Panc1 (cell line): ENCODE data around the gene RHBDF2. TPM values are rescaled to one million over a fixed set of nuclear protein-coding genes. Genes with fewer than 3 reads are reported as not detected.

Experiments used
- ATAC-seq: fragments of 200-7000 bp; cut with Tn5 transposase; 2 replicates; pipeline ENCODE4 v1.9.1; 2020; ENCODE audit warnings: mild to moderate bottlenecking, moderate library complexity
- BruUV-seq: library from RNA; stranded (reverse); fragments of 400-500 nt; replicated peaks from 2 replicates; lab custom pipeline; 2021; lab: Mats Ljungman, UMichigan
- CTCF ChIA-PET: fragments of 300-600 bp; sonication (Branson Sonifier 250); formaldehyde crosslinking; loops from one replicate; lab custom pipeline; 2022; ENCODE audit warnings: antibody characterized with exemption; lab: Charles Lee
- POLR2A ChIA-PET: fragments of 300-600 bp; sonication (Branson Sonifier 250); formaldehyde crosslinking; loops from one replicate; lab custom pipeline; 2022; ENCODE audit warnings: antibody characterized with exemption; lab: Charles Lee
- DNase-seq: peaks from one replicate; pipeline ENCODE4 v3.0.0-alpha.2; 2010; ENCODE audit warnings: low read depth, low spot score
- H3K27ac ChIP-seq: 2 replicates; pipeline ENCODE4 v1.5.1; 2011; ENCODE audit warnings: mild to moderate bottlenecking, low read length, inconsistent platforms
- H3K27me3 ChIP-seq: fragments of 200-500 bp; sonication (Bioruptor generic); 2 replicates; pipeline ENCODE4 v1.6.0; 2014; ENCODE audit warnings: low read length, inconsistent platforms; ENCODE audit not compliant: control insufficient read depth, insufficient read depth
- H3K36me3 ChIP-seq: fragments of 200-500 bp; sonication (Bioruptor generic); 2 replicates; pipeline ENCODE4 v1.5.1; 2014; ENCODE audit warnings: inconsistent platforms, mild to moderate bottlenecking, low read length, moderate library complexity; ENCODE audit not compliant: control insufficient read depth, insufficient read depth
- H3K4me1 ChIP-seq: 2 replicates; pipeline ENCODE4 v1.5.1; 2011; ENCODE audit warnings: inconsistent platforms, mild to moderate bottlenecking, low read length, moderate library complexity; ENCODE audit not compliant: control insufficient read depth, insufficient read depth
- H3K4me3 ChIP-seq, 2 experiments: 2 replicates each; pipeline ENCODE4 v1.5.1; 2011 to 2012; ENCODE audit warnings: low read depth in 2 of 2, low read length in 2 of 2, mild to moderate bottlenecking in 2 of 2, inconsistent platforms in 1 of 2, moderate library complexity in 1 of 2
- H3K9me3 ChIP-seq: fragments of 200-500 bp; sonication (Bioruptor generic); 2 replicates; pipeline ENCODE4 v1.5.1; 2014; ENCODE audit warnings: low read depth, mild to moderate bottlenecking, inconsistent platforms, low read length, moderate library complexity; ENCODE audit not compliant: control insufficient read depth, insufficient read depth
- CTCF ChIP-seq: fragments of 450-650 bp; IDR thresholded peaks from 2 replicates; pipeline ENCODE4 v1.5.1; 2017; ENCODE audit warnings: mild to moderate bottlenecking
- POLR2AphosphoS5 ChIP-seq: IDR thresholded peaks from 2 replicates; pipeline ENCODE4 v1.6.1; 2012; ENCODE audit warnings: mild to moderate bottlenecking, low read depth, low read length, moderate library complexity
- REST ChIP-seq, 2 experiments: IDR thresholded peaks; 2 replicates each; pipeline ENCODE4 v1.6.1; 2011 to 2012; ENCODE audit warnings: low read depth in 2 of 2, control low read depth in 1 of 2, low read length in 1 of 2, mild to moderate bottlenecking in 1 of 2, moderate library complexity in 1 of 2; ENCODE audit not compliant: insufficient read depth in 1 of 2
- SIN3A ChIP-seq: IDR thresholded peaks from 2 replicates; pipeline ENCODE4 v1.6.1; 2012; ENCODE audit warnings: low read depth, mild to moderate bottlenecking, low read length, moderate library complexity, borderline replicate concordance; ENCODE audit not compliant: insufficient read depth
- TCF7L2 ChIP-seq: IDR thresholded peaks from 2 replicates; pipeline ENCODE4 v1.6.1; 2011; ENCODE audit warnings: mild to moderate bottlenecking, low read depth, low read length, inconsistent platforms
- in situ Hi-C: cut with HindIII; loops from 2 replicates; pipeline ENCODE4 v1.10.0; 2016; ENCODE audit warnings: low sequenced_read_pairs, low pct_unique_long_range_greater_than_20kb
- intact Hi-C: fragments of 100-400 bp; cut with micrococcal nuclease; formaldehyde crosslinking; loops from one replicate; pipeline ENCODE4 v1.10.0; 2022; ENCODE audit not compliant: unreplicated experiment
- total RNA-seq: library from RNA; stranded (reverse); gene quantifications from one replicate; pipeline ENCODE4 v1.2.1, GENCODE V29; 2021; ENCODE audit not compliant: unreplicated experiment

The RHBDF2 gene
- total RNA-seq, 1 experiment from 2014 or later: 67.8 TPM

- CTCF ChIA-PET: interaction anchor here (0.6 kb wide), 1 partner anchor 264 kb away, joined by 3 read pairs; no protein-coding TSS in a partner anchor
- TF ChIP-seq CTCF (no peak), SIN3A (no peak), TCF7L2 (no peak), REST (IDR thresholded peaks at IDR 0.05; ENCODE audit: insufficient read depth in 1 of 2, low read depth in 2 of 2, low read length in 1 of 2) (no peak), POLR2AphosphoS5 (no peak)
Observed at GRCh38 chr17:76480632-76481031, 20.6 kb downstream of the RHBDF2 start.

GRCh38 chr17:76479515-76480060 is 21.6 kb downstream of the RHBDF2 start:
- intact Hi-C loops (no loop called here), in situ Hi-C loops (no loop called here)
- no peak for DNase-seq
- no peak for ATAC-seq
- Histone ChIP-seq H3K27ac (no peak overlapping the region), H3K36me3 (no peaks in the 10 kb centered on the region), H3K9me3 (no peaks in the 10 kb centered on the region), H3K4me3 (no peak overlapping the region), H3K27me3 (no peaks in the 10 kb centered on the region), H3K4me1 (no peaks in the 10 kb centered on the region)
- CTCF ChIA-PET: interaction anchor here (0.5 kb wide), 1 partner anchor 54 kb away, joined by 10 read pairs; no protein-coding TSS in a partner anchor
- no peak for TF ChIP-seq CTCF
- POLR2A ChIA-PET: no interaction called here
- BruUV-seq: no TSS peak

More at GRCh38 chr17:76480632-76481031, 20.6 kb downstream of the RHBDF2 start:
- no peak overlapping the region for H3K27ac ChIP-seq
- in situ Hi-C loops (no loop called here), intact Hi-C loops (no loop called here)
- no peaks in the 10 kb centered on the region for H3K9me3 ChIP-seq
- H3K4me1 ChIP-seq: no peaks in the 10 kb centered on the region
- BruUV-seq: no TSS peak
- no peak for ATAC-seq
- no peak for DNase-seq
- H3K27me3 ChIP-seq: no peaks in the 10 kb centered on the region
- POLR2A ChIA-PET: no interaction called here
- no peaks in the 10 kb centered on the region for H3K36me3 ChIP-seq
- no peak overlapping the region for H3K4me3 ChIP-seq
